SK-N-MC (cell line): ENCODE data around the gene ELOVL6.
"Not testable (repeated sequence)": the region's sequence is repeated elsewhere in the genome, so short reads cannot be mapped to it uniquely, and the experiment has no call there.

Experiments
- DNase-seq: peaks from one replicate; pipeline ENCODE4 v3.0.0-alpha.2; 2011; ENCODE audit warnings: low read depth, low spot score
- H3K27ac ChIP-seq: fragments of 200-600 bp; sonication (generic); 2 replicates; pipeline ENCODE4 v1.5.1; 2016; ENCODE audit warnings: mixed run types
- H3K36me3 ChIP-seq: fragments of 200-600 bp; sonication (generic); 2 replicates; pipeline ENCODE4 v1.6.1; 2017; ENCODE audit warnings: antibody characterized with exemption, low read length, mixed read lengths; ENCODE audit not compliant: insufficient read depth
- H3K4me3 ChIP-seq: fragments of 200-600 bp; sonication (generic); 2 replicates; pipeline ENCODE4 v1.5.1; 2016
- H3K9ac ChIP-seq: fragments of 200-600 bp; sonication (generic); 2 replicates; pipeline ENCODE4 v1.8.0; 2017; ENCODE audit warnings: mixed run types, mixed read lengths; ENCODE audit not compliant: insufficient read length
- H3K9me3 ChIP-seq: fragments of 200-600 bp; sonication (generic); 2 replicates; pipeline ENCODE4 v1.6.1; 2017; ENCODE audit warnings: low read depth, mild to moderate bottlenecking, antibody characterized with exemption, low read length, moderate library complexity, mixed read lengths
- EZH2 ChIP-seq: fragments of 200-600 bp; sonication (generic); IDR thresholded peaks from one replicate; pipeline ENCODE4 v1.6.1; 2017; ENCODE audit warnings: antibody characterized with exemption
- FOXP2 ChIP-seq: optimal IDR thresholded peaks from 2 replicates; pipeline ENCODE3; 2011; ENCODE audit warnings: mild to moderate bottlenecking, moderate library complexity; ENCODE audit not compliant: insufficient read depth; ENCODE audit errors: extremely low read length, control extremely low read depth
- POLR2AphosphoS5 ChIP-seq: IDR thresholded peaks from 2 replicates; pipeline ENCODE4 v1.6.1; 2012; ENCODE audit warnings: mild to moderate bottlenecking, low read depth, low read length, borderline replicate concordance

The ELOVL6 gene

GRCh38 chr4:110198435-110199416, at the start of gene ELOVL6:
Gene ELOVL6, minus strand, starts transcription at chr4:110198615. Its CDS starts 280 bp downstream, at chr4:110198335.
- H3K27ac ChIP-seq = peak within 1 kb of the TSS; percentile 65; the same call in 1 of the 2 replicates
- H3K4me3 ChIP-seq = peak within 1 kb of the TSS; percentile 93
- H3K9me3 ChIP-seq = no peaks in the 10 kb centered on the region
- no peaks in the 10 kb centered on the region for H3K36me3 ChIP-seq
- no peak for DNase-seq
- H3K9ac ChIP-seq = peak within 1 kb of the TSS; percentile 91
- TF ChIP-seq POLR2AphosphoS5 (no peak), FOXP2 (no peak), EZH2 (no peak)

GRCh38 chr4:110248100-110248499, 49.7 kb upstream of the ELOVL6 start:
- Histone ChIP-seq H3K9me3 (no peaks in the 10 kb centered on the region), H3K27ac (no peak overlapping the region), H3K36me3 (no peaks in the 10 kb centered on the region), H3K4me3 (no peak overlapping the region), H3K9ac (no peak overlapping the region)
- no peak for DNase-seq
- TF ChIP-seq POLR2AphosphoS5 (no peak), EZH2 (no peak), FOXP2 (no peak)

- no peaks in the 10 kb centered on the region for H3K9me3 ChIP-seq
- TF ChIP-seq POLR2AphosphoS5 (no peak), FOXP2 (no peak), EZH2 (no peak)
- no peak for DNase-seq
- no peak overlapping the region for H3K27ac ChIP-seq
- H3K9ac ChIP-seq = no peak overlapping the region
- no peaks in the 10 kb centered on the region for H3K36me3 ChIP-seq
- H3K4me3 ChIP-seq = no peak overlapping the region
Measured at GRCh38 chr4:110247591-110247990, 49.2 kb upstream of the ELOVL6 start.

- Histone ChIP-seq H3K9ac (no peak overlapping the region), H3K9me3 (no peaks in the 10 kb centered on the region), H3K36me3 (no peaks in the 10 kb centered on the region), H3K27ac (no peak overlapping the region), H3K4me3 (no peak overlapping the region)
- TF ChIP-seq FOXP2 = no peak
- no peak for TF ChIP-seq EZH2
- no peak for TF ChIP-seq POLR2AphosphoS5
- no peak for DNase-seq
Measured at GRCh38 chr4:110245577-110245976, 47.2 kb upstream of the ELOVL6 start.

- Histone ChIP-seq H3K9ac (no peak overlapping the region), H3K27ac (no peak overlapping the region), H3K9me3 (no peaks in the 10 kb centered on the region), H3K36me3 (no peaks in the 10 kb centered on the region), H3K4me3 (no peak overlapping the region)
- DNase-seq = no peak
- no peak for TF ChIP-seq EZH2
- no peak for TF ChIP-seq FOXP2
- TF ChIP-seq POLR2AphosphoS5 = no peak
Measured at GRCh38 chr4:110236324-110236723, 37.9 kb upstream of the ELOVL6 start.

GRCh38 chr4:110233581-110233980, 35.2 kb upstream of the ELOVL6 start:
- not testable (repeated sequence) for H3K4me3 ChIP-seq, H3K9me3 ChIP-seq, H3K9ac ChIP-seq, DNase-seq, H3K27ac ChIP-seq, H3K36me3 ChIP-seq

GRCh38 chr4:110231869-110232268, 33.5 kb upstream of the ELOVL6 start:
- DNase-seq = no peak
- no peak overlapping the region for H3K4me3 ChIP-seq
- no peaks in the 10 kb centered on the region for H3K9me3 ChIP-seq
- TF ChIP-seq EZH2 = no peak
- H3K36me3 ChIP-seq = no peaks in the 10 kb centered on the region
- no peak overlapping the region for H3K27ac ChIP-seq
- H3K9ac ChIP-seq = no peak overlapping the region

- no peak overlapping the region for H3K9ac ChIP-seq
- H3K36me3 ChIP-seq = no peaks in the 10 kb centered on the region
Measured at GRCh38 chr4:110229266-110229665, 30.9 kb upstream of the ELOVL6 start.

GRCh38 chr4:110224812-110225211, 26.4 kb upstream of the ELOVL6 start:
- H3K4me3 ChIP-seq = no peak overlapping the region
- no peaks in the 10 kb centered on the region for H3K36me3 ChIP-seq
- H3K27ac ChIP-seq = no peak overlapping the region
- TF ChIP-seq POLR2AphosphoS5 (no peak), EZH2 (no peak), FOXP2 (no peak)
- no peak for DNase-seq
- H3K9me3 ChIP-seq = no peaks in the 10 kb centered on the region
- H3K9ac ChIP-seq = no peak overlapping the region

More at GRCh38 chr4:110229266-110229665, 30.9 kb upstream of the ELOVL6 start:
- H3K27ac ChIP-seq = no peak overlapping the region
- no peak overlapping the region for H3K4me3 ChIP-seq
- no peak for DNase-seq
- TF ChIP-seq FOXP2 (no peak), POLR2AphosphoS5 (no peak)
- no peaks in the 10 kb centered on the region for H3K9me3 ChIP-seq
